HG03060 (cell line): Measurements from ENCODE around the gene ZBTB7C.

Experiments
- ATAC-seq: cut with Tn5 transposase; IDR thresholded peaks from one replicate; pipeline ENCODE4 v1.9.1; 2021; ENCODE audit warnings: low read depth, moderate number of reproducible peaks; ENCODE audit not compliant: unreplicated experiment

The ZBTB7C gene

GRCh38 chr18:48154828-48155227 lies 254.4 kb downstream of the ZBTB7C start:
- no peak for ATAC-seq

DNA sequence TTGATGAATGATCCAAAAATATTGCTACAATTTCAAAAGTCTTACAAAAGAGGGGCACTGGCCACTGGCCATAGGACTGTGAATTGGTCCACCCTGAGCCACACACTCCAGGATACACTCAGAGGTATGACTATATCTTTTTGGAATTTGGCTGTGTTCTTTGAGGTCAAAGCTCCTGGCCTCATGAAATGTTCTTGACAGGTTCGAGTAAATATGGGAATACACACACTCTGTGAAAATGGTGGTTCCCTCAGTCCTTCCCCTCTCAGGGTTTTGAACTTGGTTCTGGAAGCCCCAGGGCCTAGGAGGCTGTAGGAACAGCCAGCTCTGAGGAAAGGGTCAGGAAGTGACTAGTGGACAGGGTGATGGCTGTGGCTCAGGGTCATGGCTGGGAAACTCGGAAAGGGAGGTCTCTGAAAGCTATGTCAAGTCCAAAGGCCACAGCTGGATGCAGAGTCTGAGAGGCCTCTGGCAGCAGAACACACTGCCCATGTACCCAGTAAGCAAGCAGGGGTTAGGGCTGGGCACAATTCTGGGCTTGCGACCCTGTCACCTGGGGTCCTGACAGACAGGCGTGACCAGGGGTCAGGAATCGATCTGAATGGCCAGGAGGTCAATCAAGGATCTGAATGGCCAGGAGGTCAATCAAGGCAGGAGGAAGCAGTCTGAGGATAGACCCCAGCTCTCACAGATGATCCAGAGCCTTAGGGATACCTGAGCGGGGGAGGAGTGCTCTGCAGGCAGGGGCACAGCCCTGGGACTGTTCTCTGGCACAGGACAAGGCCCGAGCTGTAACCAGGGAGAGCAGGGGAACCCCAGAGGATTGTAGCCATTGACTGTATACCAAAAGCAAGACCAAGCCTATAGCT lies 255.3 kb downstream of the ZBTB7C start:
- no peak for ATAC-seq

DNA sequence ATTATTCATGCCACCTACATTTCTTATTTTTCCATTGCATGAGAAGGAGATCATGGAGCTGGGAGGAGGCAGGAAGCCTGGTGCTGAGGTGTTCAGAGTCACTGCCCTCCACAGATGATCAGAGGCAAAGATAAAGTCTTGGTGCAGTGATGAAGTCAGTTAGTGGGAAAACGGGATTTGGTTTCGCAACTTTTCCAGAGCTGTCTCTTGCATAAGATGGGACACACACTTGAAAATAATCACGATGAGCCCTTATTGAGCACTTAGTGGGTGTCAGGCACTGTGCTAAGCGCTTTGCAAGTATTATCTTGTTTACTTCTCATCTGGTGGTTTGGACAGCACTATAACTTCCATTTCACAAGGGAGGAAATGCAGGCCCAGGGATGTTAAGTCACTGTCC lies 256.6 kb downstream of the ZBTB7C start:
- no peak for ATAC-seq

- ATAC-seq = no peak
Observed at GRCh38 chr18:48151421-48152065, 257.6 kb downstream of the ZBTB7C start.

GRCh38 chr18:48149020-48149685 lies 260.0 kb downstream of the ZBTB7C start:
- no peak for ATAC-seq

DNA sequence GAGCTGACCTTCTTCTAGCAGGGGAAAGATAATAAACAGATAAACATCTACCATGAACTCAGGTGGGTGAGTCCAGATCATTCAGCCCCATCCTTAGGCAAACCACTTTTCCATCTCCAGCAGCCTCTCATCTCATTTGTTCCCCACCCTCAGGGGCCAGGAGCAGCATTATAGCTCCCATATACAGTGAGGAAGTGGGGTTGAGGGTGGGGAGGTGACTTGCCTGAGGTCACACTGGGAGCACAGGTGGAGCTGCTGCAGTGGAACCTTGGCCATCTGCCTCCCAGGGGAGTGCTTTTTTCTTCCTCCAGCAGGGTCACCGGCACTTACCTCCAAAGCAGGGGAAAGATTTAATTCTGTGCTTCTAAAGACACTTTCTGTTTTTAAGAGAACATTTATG lies 266.2 kb downstream of the ZBTB7C start:
- no peak for ATAC-seq

DNA sequence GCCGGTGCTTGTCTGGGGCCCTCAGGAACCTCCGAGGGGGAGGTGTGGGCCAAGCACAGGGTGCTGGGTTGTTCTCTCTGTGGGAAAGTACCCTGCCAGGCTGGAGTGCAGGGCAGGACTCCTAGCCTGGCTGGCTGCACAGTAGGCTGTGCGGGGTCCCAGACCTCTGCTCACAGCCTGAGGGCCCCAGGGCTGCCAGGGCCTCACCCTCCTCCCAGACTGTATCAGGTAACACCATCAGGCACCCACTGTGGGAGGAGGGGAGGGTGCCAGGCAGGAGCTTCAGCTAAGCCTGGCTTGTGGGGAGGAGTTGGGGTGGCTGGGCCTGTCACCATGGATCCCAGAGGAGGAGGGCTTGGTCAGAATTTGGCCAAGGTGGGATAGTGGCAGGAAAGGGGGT lies 266.8 kb downstream of the ZBTB7C start:
- no peak for ATAC-seq

GRCh38 chr18:48140731-48141130 lies 268.5 kb downstream of the ZBTB7C start:
- ATAC-seq = no peak

DNA sequence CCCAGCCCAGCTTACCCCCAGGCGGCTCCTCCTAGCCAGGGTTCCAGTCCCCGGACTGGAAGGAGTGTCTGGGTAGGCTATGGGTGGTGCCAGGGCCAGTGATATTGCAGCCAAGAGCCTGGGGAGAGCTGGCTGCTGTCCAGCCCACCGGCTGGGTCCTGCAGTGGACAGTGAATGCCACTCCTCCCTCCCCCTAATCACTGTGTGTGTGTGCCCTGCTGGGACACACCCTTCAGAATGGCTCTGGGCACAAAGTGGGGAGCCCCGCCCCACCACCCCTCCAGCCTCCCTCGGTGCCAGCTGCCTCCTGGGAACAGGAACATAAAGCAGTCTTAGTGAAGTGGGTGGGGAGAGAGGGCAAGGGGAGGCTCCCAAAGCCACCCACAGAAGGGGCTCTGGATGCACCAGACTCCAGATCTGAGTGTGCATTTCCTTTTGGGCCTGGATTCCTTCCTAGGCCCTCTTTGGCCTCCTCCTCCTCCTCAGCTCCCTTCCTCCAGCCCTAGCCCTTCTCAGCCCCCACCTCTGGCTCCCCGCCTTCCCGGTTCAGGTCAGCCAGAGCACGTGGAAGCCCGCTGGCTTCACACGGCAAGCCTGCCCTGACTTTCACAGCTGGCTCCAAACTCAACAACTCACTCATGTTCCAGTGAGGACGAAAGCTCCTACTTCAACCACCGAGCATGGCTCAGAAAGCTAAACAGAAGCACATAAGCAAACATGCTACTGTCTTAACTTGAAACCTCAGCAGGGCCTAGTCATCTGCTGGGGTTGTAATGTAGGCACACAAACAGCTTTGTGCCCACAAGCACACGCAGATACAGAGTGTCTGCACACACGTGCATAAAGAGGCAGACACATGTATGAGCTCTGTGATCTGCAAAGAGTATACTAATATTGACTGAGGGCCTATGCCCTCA lies 269.5 kb downstream of the ZBTB7C start:
- no peak for ATAC-seq

GRCh38 chr18:48138660-48139430 lies 270.3 kb downstream of the ZBTB7C start:
- no peak for ATAC-seq

DNA sequence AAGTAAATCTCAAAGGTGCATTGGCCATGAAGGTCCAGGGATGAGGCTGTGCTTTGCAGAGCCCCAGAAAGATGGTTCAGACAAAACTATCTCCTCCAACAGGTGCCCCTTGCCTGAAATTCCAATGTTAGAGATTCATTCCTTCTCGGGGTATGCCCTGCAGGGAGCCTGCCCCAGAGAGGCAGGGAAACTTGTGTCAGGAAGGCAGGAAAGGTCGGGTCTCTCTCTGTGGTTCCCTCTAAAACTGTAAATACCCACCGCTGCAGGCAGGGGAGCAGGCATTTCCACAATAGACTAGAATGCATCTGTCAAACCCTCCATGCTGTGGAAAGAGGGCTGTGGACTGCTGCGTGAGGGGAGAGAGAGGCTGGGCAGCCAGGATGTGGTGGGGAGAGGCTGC lies 271.0 kb downstream of the ZBTB7C start:
- ATAC-seq = no peak

GRCh38 chr18:48137374-48138081 lies 271.7 kb downstream of the ZBTB7C start:
- no peak for ATAC-seq

DNA sequence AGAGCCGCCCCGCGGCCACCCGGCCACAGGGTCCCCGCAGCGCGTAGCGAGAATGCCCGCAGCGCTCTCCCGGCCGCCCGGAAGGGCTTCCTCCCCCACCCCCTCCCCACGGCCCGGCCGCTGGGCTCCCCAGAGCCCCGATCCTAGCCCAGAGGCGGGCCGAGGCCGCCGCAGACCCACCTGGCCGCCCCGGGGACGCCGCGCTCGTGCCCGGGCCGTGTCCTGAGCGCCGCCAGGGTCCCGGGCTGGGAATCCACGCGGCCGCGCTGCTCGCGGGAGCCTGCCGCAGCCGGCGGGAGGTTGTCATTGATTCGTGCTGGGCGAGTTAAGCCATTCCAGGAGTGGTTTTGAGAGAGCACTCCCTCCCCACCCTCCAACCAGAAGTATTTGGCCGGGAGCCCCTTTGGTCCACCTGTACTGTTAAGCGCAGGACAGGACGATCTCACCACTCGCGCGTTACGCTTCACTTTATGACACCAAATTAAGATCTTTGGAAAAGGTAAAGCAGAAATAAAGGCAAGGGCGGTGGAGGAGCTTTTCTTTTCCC lies 272.3 kb downstream of the ZBTB7C start:
- ATAC-seq = no peak

DNA sequence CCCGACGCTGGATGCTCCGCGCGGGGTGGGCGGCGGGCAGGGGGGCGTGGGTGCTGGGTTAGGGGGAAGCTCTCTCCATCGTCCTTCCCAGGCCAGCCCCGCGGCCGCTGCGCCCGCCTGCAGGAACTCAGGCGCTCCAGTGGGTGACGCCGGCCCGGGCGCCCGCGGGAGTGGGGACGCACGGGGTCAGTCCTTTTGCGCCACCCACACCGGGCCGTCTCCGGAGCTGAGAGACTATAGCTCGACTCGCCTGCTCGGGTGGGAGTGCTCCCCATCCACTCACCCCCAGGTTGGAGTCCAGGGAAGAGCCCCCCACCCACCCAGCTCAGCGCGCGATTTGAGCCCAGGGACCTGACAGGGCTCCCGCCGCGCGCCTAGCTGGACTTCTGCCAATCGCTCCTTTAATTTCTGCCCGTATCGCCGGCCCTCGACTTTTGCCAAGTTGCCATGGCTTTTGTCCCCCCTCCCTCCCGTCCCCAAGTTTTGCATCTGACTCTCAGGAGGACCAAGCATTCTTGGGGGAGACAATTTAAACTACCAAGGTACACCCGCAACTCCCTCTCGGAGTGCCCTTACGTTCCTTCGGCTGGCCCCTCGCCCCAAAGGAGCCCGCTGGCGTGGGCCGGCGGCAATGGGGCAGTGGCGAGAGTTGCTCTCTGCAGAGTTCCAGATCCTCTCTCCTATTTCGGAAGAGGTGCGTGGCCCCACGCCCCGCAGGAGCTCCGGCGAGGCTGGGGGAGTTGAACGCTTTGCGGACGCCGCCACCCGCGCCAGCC lies 272.9 kb downstream of the ZBTB7C start:
- no peak for ATAC-seq

DNA sequence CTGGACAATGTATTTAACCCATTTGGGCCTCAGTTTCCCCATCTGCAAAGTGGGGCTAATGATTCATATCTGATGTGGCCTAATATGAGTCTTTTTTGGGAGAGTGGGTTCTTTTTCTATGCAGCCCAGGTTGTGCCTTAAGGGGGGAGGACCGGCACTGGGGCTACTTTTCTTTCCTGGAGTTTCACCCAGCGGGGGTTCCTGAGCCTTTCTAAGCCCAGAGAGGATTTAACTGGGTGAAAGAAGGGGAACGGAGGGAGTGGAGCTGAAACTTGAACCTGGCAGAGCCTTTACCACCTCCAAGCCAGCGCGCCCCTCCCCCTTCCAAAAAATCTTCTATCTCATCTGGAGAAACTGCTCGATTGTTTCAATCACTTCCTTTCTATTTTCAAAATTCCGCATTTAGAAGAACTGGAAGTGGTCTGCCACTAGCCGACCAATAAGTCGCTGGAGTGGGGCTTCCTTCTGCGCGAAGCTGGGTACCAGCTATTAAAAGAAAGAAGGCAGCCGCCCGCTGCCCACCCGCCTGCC lies 273.7 kb downstream of the ZBTB7C start:
- no peak for ATAC-seq

- no peak for ATAC-seq
Observed at GRCh38 chr18:48134609-48135008, 274.6 kb downstream of the ZBTB7C start.

- no peak for ATAC-seq
Observed at GRCh38 chr18:48133671-48134251, 275.4 kb downstream of the ZBTB7C start.
